MM.1S (cell line): ENCODE results near the gene NCLN.

ENCODE experiments used
- DNase-seq: peaks from one replicate; pipeline ENCODE4 v3.0.0-alpha.2; 2015
- H2AFZ ChIP-seq: fragments of 300-600 bp; sonication (generic); 2 replicates; pipeline ENCODE4 v1.6.0; 2016; ENCODE audit warnings: antibody characterized with exemption, low read length
- H3F3A ChIP-seq: fragments of 300-600 bp; sonication (generic); 2 replicates; pipeline ENCODE4 v1.6.1; 2016; ENCODE audit warnings: mild to moderate bottlenecking, antibody characterized with exemption, low read length, moderate library complexity, mixed read lengths; ENCODE audit not compliant: insufficient read depth
- H3K27ac ChIP-seq: fragments of 300-600 bp; sonication (generic); 2 replicates; pipeline ENCODE4 v1.5.1; 2016; ENCODE audit warnings: mild to moderate bottlenecking, low read length
- H3K27me3 ChIP-seq: fragments of 300-600 bp; sonication (generic); replicated peaks from 2 replicates; pipeline ENCODE4 v1.6.0; 2016; ENCODE audit warnings: low read length; ENCODE audit not compliant: insufficient read depth
- H3K36me3 ChIP-seq: fragments of 300-600 bp; sonication (generic); replicated peaks from 2 replicates; pipeline ENCODE4 v1.6.1; 2016; ENCODE audit warnings: mild to moderate bottlenecking, low read length, mixed read lengths; ENCODE audit not compliant: insufficient read depth
- H3K4me1 ChIP-seq: fragments of 300-600 bp; sonication (generic); 2 replicates; pipeline ENCODE4 v1.6.1; 2016; ENCODE audit warnings: low read length, mixed read lengths
- H3K4me2 ChIP-seq: fragments of 300-600 bp; sonication (generic); 2 replicates; pipeline ENCODE4 v1.6.0; 2016; ENCODE audit warnings: low read depth, low read length
- H3K4me3 ChIP-seq: fragments of 300-600 bp; sonication (generic); 2 replicates; pipeline ENCODE4 v1.5.1; 2016; ENCODE audit warnings: low read length, mixed read lengths
- H3K79me2 ChIP-seq: fragments of 300-600 bp; sonication (generic); 2 replicates; pipeline ENCODE4 v1.6.1; 2016; ENCODE audit warnings: mixed run types, low read length, mixed read lengths
- H3K9ac ChIP-seq: fragments of 300-600 bp; sonication (generic); 2 replicates; pipeline ENCODE4 v1.6.1; 2016; ENCODE audit warnings: low read length, mixed read lengths
- H3K9me2 ChIP-seq: fragments of 300-600 bp; sonication (generic); replicated peaks from 2 replicates; pipeline ENCODE4 v1.6.1; 2016; ENCODE audit warnings: mild to moderate bottlenecking, low read length, mixed read lengths; ENCODE audit not compliant: insufficient read depth
- H3K9me3 ChIP-seq: fragments of 300-600 bp; sonication (generic); replicated peaks from 2 replicates; pipeline ENCODE4 v1.6.1; 2016; ENCODE audit warnings: mild to moderate bottlenecking, low read length, mixed read lengths; ENCODE audit not compliant: insufficient read depth
- H4K20me1 ChIP-seq: fragments of 300-600 bp; sonication (generic); 2 replicates; pipeline ENCODE4 v1.6.1; 2016; ENCODE audit warnings: mild to moderate bottlenecking, low read length, moderate library complexity, mixed read lengths; ENCODE audit not compliant: insufficient read depth
- CTCF ChIP-seq: fragments of 300-600 bp; sonication (generic); IDR thresholded peaks from 2 replicates; pipeline ENCODE4 v1.5.1; 2016; ENCODE audit warnings: antibody characterized with exemption, low read length, mixed read lengths
- EZH2 ChIP-seq: fragments of 300-600 bp; sonication (generic); optimal IDR thresholded peaks from 2 replicates; pipeline ENCODE3; 2017; ENCODE audit warnings: low read depth, mild to moderate bottlenecking, antibody characterized with exemption, low read length, mixed read lengths
- EZH2phosphoT487 ChIP-seq: fragments of 300-600 bp; sonication (generic); IDR thresholded peaks from 2 replicates; pipeline ENCODE4 v1.6.1; 2018; ENCODE audit warnings: antibody characterized with exemption, low read length

Gene NCLN

GRCh38 chr19:3185461-3186159, at the start of gene NCLN:
TSS of gene NCLN (plus strand) at chr19:3185930. CDS start at chr19:3186031, 101 bp downstream.
- Histone ChIP-seq H3K27ac (peak within 1 kb of the TSS; percentile 35; the same call in 1 of the 2 replicates), H3K9ac (peak within 1 kb of the TSS; percentile 90), H3K4me3 (peak within 1 kb of the TSS; percentile 97), H3K79me2 (peaks cover 48% of the 10 kb centered on the region), H2AFZ (peak within 1 kb of the TSS; percentile 96), H3K4me1 (peaks cover 9% of the 10 kb centered on the region), H4K20me1 (peaks cover under 1% of the 10 kb centered on the region; the same call in 1 of the 2 replicates), H3K9me3 (no peaks in the 10 kb centered on the region), H3F3A (no peaks in the 10 kb centered on the region), H3K9me2 (no peaks in the 10 kb centered on the region), H3K36me3 (no peaks in the 10 kb centered on the region), H3K27me3 (peaks cover 13% of the 10 kb centered on the region), H3K4me2 (peak within 1 kb of the TSS; percentile 83)
- DNase-seq: peak; percentile 96
- TF ChIP-seq EZH2 (no peak), EZH2phosphoT487 (no peak), CTCF (no peak)

GRCh38 chr19:3135961-3136683, 49.6 kb upstream of the NCLN start, which contains the start of gene GNA15:
TSS of gene GNA15 (plus strand) at chr19:3136033. CDS start at chr19:3136451, 418 bp downstream.
- Histone ChIP-seq H4K20me1 (no peaks in the 10 kb centered on the region), H3K9me3 (no peaks in the 10 kb centered on the region), H3K79me2 (no peaks in the 10 kb centered on the region), H2AFZ (no peak within 1 kb of the TSS), H3K4me2 (no peak within 1 kb of the TSS), H3K4me3 (no peak within 1 kb of the TSS), H3K4me1 (no peaks in the 10 kb centered on the region), H3K36me3 (no peaks in the 10 kb centered on the region), H3K27ac (no peak within 1 kb of the TSS), H3K9me2 (no peaks in the 10 kb centered on the region), H3K9ac (no peak within 1 kb of the TSS), H3F3A (no peaks in the 10 kb centered on the region), H3K27me3 (peaks cover 84% of the 10 kb centered on the region)
- TF ChIP-seq EZH2 (peak; percentile 67), EZH2phosphoT487 (no peak), CTCF (no peak)
- no peak for DNase-seq

- no peaks in the 10 kb centered on the region for H3F3A ChIP-seq
- peaks cover 86% of the 10 kb centered on the region for H3K27me3 ChIP-seq
- H3K4me2 ChIP-seq: no peak overlapping the region
- no peaks in the 10 kb centered on the region for H3K79me2 ChIP-seq
- no peak for DNase-seq
- no peaks in the 10 kb centered on the region for H3K9me2 ChIP-seq
- no peaks in the 10 kb centered on the region for H3K9me3 ChIP-seq
- H3K4me3 ChIP-seq: no peak overlapping the region
- no peak overlapping the region for H3K27ac ChIP-seq
- TF ChIP-seq EZH2 (no peak), EZH2phosphoT487 (no peak), CTCF (no peak)
- H3K36me3 ChIP-seq: no peaks in the 10 kb centered on the region
- H3K9ac ChIP-seq: no peak overlapping the region
- H2AFZ ChIP-seq: no peak overlapping the region
- no peaks in the 10 kb centered on the region for H4K20me1 ChIP-seq
- H3K4me1 ChIP-seq: no peaks in the 10 kb centered on the region
Measured at GRCh38 chr19:3136684-3137055, 49.1 kb upstream of the NCLN start.
